ENCODE results near the gene TSEN2.

The TSEN2 gene

DNA sequence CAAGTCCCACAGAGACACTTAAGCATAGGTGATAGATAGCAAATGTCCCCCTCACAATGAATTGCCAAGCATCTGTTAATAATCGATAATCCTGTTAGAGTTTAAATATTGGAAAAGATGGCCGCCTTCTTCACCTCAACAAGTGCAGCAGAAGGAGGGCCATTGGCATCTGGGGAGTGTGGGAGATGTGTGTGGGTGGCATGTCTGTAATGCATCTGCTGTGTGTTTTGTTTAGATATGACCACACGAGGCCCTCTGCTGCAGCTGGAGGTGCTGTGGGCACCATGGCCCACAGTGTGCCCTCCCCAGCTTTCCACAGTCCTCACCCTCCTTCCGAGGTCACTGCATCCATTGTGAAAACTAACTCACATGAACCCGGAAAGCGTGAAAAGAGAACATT lies 85.6 kb downstream of the TSEN2 start:
- no peak for TF ChIP-seq CTCF (IDR thresholded peaks at IDR 0.05; ENCODE audit: low read depth, low read length)
- H3K4me3 ChIP-seq (ENCODE audit: low read depth, low read length): no peak overlapping the region

DNA sequence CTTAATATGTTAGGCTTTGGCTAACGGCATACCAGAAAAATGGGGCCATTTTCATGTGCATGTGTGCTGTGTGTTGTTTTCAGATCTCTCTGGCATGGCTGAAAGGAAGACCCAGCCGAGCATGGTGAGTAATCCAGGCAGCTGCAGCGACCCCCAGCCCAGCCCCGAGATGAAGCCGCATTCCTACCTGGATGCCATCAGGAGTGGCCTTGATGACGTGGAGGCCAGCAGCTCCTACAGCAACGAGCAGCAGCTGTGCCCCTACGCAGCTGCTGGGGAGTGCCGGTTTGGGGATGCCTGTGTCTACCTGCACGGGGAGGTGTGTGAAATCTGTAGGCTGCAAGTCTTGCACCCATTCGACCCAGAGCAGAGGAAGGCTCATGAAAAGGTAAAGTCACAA lies 87.7 kb downstream of the TSEN2 start:
- no peak for TF ChIP-seq CTCF (IDR thresholded peaks at IDR 0.05; ENCODE audit: low read depth, low read length)
- no peak overlapping the region for H3K4me3 ChIP-seq (ENCODE audit: low read depth, low read length)

DNA sequence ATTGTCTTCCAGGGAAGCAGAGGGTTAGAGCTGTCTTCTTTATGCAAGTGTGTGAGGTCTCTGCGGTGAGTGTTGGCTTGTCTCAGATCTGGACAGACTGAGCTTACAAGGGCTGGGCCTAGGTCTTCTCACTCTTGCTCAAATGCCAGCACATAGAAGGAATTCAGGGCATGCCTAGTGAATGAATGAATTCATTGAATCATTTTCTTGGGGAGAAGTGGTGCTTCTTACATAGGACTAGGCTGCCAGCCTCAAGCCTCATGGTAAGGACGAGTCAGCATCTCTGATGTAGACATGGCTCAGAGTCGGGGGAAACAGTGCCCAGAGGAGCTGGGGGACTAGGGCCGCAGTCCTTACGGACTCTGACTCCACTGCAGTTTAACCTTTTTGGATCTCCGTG lies 89.9 kb downstream of the TSEN2 start:
- no peak for TF ChIP-seq CTCF (IDR thresholded peaks at IDR 0.05; ENCODE audit: low read depth, low read length)

DNA sequence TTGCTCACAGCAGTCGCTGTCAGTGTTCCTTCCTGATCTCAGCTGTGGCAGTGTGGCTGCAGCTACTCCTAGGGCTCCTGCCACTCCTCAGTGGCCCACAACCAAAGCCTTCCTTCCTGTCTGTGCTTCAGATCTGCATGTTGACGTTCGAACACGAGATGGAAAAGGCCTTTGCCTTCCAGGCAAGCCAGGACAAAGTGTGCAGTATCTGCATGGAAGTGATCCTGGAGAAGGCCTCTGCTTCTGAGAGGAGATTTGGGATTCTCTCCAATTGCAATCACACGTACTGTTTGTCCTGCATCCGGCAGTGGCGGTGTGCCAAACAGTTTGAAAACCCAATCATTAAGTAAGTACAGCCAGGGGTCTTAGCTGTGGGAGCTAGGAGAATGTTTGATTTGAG lies 90.4 kb downstream of the TSEN2 start:
- no peak for TF ChIP-seq CTCF (IDR thresholded peaks at IDR 0.05; ENCODE audit: low read depth, low read length)
- H3K4me3 ChIP-seq (ENCODE audit: low read depth, low read length): no peak overlapping the region

More for the DNA sequence above, 89.9 kb downstream of the TSEN2 start:
- H3K4me3 ChIP-seq (ENCODE audit: low read depth, low read length): no peak overlapping the region

DNA sequence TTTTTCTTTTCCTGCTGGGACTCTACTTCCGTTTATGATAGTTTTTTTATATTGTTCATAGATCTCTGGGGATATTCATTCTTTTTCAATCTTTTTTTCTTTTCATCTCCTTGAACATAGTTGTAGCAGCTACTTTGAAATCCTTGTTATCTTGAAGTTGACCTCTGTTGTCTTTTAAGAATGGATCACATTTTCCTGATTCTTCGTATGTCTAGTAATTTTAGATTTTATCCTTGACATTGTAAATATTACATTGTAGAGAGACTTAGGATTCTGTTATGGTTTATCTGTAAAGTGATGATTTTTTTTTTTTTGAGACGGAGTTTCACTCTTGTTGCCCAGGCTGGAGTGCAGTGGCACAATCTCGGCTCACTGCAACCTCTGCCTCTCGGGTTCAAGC lies 93.1 kb downstream of the TSEN2 start:
- no peak overlapping the region for H3K4me3 ChIP-seq (ENCODE audit: low read depth, low read length)
- no peak for TF ChIP-seq CTCF (IDR thresholded peaks at IDR 0.05; ENCODE audit: low read depth, low read length)

DNA sequence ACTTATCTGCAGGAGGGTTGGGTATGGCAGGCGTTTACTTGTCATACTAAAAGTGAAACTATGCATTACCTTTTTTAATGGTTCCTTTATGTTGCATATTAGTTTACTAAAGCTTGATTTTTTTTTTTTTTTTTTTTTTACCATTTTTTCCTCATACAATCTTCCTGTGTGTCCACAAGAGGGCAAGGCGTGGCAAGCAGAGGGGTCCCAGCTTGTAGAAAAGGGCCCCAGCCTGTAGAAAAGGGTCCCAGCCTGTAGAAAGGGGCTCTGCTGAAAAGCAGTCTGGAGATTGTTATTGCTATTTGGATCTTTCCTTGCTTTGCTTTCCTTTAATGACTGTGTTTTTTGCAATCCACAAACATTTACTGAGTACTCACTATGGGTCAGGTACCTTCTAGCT lies 94.5 kb downstream of the TSEN2 start:
- no peak for TF ChIP-seq CTCF (IDR thresholded peaks at IDR 0.05; ENCODE audit: low read depth, low read length)
- no peak overlapping the region for H3K4me3 ChIP-seq (ENCODE audit: low read depth, low read length)

GRCh38 chr3:12579456-12579855 lies 95.2 kb downstream of the TSEN2 start:
- TF ChIP-seq CTCF (IDR thresholded peaks at IDR 0.05; ENCODE audit: low read depth, low read length): no peak
- H3K4me3 ChIP-seq (ENCODE audit: low read depth, low read length): no peak overlapping the region
